Endometrium (tissue), 2 donors: Measurements from ENCODE around the gene SYNE2.
"Not testable (repeated sequence)": the region's sequence is repeated elsewhere in the genome, so short reads cannot be mapped to it uniquely, and the experiment has no call there.

Experiments
- FAIRE-seq: peaks from 2 replicates; lab custom pipeline; 2012; peaks lifted over from hg19 to GRCh38; lab: Jason Lieb, UNC
- donor health status: control.
- donor health status: control.

Gene SYNE2

GRCh38 chr14:64118892-64119291 is 266.1 kb downstream of the SYNE2 start:
- no peak for FAIRE-seq

- FAIRE-seq: no peak
Observed at GRCh38 chr14:64119500-64119899, 266.7 kb downstream of the SYNE2 start.

- FAIRE-seq: no peak
Observed at GRCh38 chr14:64119980-64120379, 267.2 kb downstream of the SYNE2 start.

- FAIRE-seq: no peak
Observed at GRCh38 chr14:64123241-64123822, 270.5 kb downstream of the SYNE2 start.

- no peak for FAIRE-seq
Observed at GRCh38 chr14:64125270-64125669, 272.5 kb downstream of the SYNE2 start.

GRCh38 chr14:64126548-64126947 is 273.7 kb downstream of the SYNE2 start:
- FAIRE-seq: no peak

GRCh38 chr14:64137657-64138290 is 285.0 kb downstream of the SYNE2 start:
- FAIRE-seq: no peak

- FAIRE-seq: no peak
Observed at GRCh38 chr14:64147126-64147790, 294.5 kb downstream of the SYNE2 start.

- FAIRE-seq: no peak
Observed at GRCh38 chr14:64149921-64150320, 297.1 kb downstream of the SYNE2 start.

- FAIRE-seq: no peak
Observed at GRCh38 chr14:64158608-64159007, 305.8 kb downstream of the SYNE2 start.

- no peak for FAIRE-seq
Observed at GRCh38 chr14:64159588-64159987, 306.8 kb downstream of the SYNE2 start.

GRCh38 chr14:64170181-64170580 is 317.4 kb downstream of the SYNE2 start:
- FAIRE-seq: no peak

GRCh38 chr14:64174922-64175782 is 322.3 kb downstream of the SYNE2 start:
- FAIRE-seq: no peak

GRCh38 chr14:64176330-64176729 is 323.5 kb downstream of the SYNE2 start:
- no peak for FAIRE-seq

GRCh38 chr14:64178814-64179213 is 326.0 kb downstream of the SYNE2 start:
- FAIRE-seq: no peak

- FAIRE-seq: not testable (repeated sequence)
Observed at GRCh38 chr14:64182908-64183307, 330.1 kb downstream of the SYNE2 start.

- no peak for FAIRE-seq
Observed at GRCh38 chr14:64184103-64184729, 331.4 kb downstream of the SYNE2 start.

GRCh38 chr14:64185184-64185583 is 332.4 kb downstream of the SYNE2 start:
- no peak for FAIRE-seq

GRCh38 chr14:64186231-64187129 is 333.7 kb downstream of the SYNE2 start:
- FAIRE-seq: no peak

- FAIRE-seq: no peak
Observed at GRCh38 chr14:64187331-64187730, 334.5 kb downstream of the SYNE2 start.

- FAIRE-seq: no peak
Observed at GRCh38 chr14:64190974-64191502, 338.2 kb downstream of the SYNE2 start.
